Activated CD8-positive, alpha-beta memory T cell treated with anti-CD3 and anti-CD28 coated beads for 24 hours (primary cell): ENCODE measurements around the gene MAN1C1.

Experiments
- DNase-seq: peaks from one replicate; pipeline ENCODE4 v3.0.0-alpha.2; 2020

Gene MAN1C1

DNA sequence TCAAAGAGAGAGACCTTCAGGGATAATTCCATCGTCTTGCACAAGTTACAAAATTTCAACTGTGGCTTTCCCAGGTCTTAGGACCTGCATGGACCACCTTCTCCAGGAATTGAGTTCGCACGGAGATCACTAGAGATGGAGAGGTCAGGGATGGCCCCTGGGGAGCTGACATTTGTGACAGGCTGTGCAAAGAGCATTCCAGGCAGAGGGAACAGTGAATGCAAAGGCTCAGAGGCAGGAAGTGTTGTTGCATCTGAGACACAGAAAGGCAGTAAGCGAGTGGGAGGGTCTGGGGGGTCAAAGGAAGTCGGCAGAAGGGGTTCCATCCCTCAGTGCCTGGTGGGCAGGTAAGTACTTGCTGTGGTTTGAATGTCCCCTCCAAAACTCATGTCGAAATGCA lies 173.9 kb downstream of the MAN1C1 start:
- DNase-seq: no peak

DNA sequence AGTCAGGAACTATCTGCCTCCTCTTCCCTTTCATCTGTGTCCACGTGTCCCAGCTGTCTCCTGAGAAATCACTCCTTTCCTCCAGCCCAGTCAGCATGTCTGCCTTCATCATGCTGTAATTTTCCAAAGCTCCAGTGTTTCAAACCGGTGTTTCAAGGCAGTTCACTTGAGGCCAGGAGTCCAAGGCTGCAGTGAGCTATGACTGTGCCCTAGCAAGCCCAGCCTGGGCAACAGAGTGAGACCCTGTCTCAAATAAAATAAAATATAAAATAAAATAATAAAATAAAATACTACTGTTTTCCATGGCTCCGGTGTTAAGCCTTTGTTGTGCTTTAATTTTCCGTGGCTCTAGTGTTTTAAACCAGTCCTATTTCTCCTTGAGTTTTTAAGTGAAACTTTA lies 175.5 kb downstream of the MAN1C1 start:
- no peak for DNase-seq

DNA sequence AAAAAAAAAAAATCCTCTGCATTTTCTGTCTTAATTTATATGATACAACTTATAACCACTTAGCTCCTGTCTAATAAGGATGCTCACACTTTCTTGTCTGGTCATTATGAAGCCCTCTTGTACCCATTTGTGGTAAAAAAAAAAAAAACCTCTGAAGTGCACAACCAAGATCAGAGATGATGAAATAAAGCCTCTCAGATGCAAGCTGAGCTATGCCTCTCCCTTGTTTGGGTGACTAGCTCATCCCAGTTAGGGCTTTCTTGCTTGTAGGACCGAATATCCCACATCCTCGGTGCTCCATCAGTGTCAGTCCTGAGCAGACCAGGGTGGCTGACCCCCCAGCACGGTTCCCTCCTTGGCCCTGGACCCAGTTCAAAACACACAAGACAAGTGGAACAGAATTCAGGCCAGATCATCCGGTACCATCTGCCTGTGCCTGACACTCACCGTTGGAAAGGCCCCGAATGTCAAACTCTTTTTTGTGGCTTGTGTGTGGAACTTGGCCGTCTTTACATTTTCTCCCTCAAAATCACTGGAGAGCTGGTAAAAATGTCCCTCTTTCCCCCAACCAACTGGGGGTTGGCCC lies 177.1 kb downstream of the MAN1C1 start:
- no peak for DNase-seq

DNA sequence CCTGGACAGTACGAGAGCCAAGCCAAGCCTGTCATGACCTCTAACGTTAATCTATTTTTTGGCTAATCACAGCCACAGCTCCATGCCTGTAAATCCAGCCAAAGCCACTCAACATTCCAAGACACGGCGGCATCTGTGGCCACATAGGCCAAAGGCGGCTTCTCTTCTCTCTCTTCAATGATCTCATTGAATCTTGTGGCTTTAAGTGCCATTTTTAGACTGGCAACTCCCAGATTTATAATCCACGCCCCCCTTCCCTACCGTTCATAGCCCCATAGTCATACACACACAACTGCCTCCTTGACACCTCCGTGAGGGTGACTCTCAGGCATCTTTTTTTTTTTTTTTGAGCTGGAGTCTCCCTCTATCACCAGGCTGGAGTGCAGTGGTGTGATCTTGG lies 177.7 kb downstream of the MAN1C1 start:
- DNase-seq: no peak

GRCh38 chr1:25795211-25795610 lies 178.6 kb downstream of the MAN1C1 start:
- no peak for DNase-seq

DNA sequence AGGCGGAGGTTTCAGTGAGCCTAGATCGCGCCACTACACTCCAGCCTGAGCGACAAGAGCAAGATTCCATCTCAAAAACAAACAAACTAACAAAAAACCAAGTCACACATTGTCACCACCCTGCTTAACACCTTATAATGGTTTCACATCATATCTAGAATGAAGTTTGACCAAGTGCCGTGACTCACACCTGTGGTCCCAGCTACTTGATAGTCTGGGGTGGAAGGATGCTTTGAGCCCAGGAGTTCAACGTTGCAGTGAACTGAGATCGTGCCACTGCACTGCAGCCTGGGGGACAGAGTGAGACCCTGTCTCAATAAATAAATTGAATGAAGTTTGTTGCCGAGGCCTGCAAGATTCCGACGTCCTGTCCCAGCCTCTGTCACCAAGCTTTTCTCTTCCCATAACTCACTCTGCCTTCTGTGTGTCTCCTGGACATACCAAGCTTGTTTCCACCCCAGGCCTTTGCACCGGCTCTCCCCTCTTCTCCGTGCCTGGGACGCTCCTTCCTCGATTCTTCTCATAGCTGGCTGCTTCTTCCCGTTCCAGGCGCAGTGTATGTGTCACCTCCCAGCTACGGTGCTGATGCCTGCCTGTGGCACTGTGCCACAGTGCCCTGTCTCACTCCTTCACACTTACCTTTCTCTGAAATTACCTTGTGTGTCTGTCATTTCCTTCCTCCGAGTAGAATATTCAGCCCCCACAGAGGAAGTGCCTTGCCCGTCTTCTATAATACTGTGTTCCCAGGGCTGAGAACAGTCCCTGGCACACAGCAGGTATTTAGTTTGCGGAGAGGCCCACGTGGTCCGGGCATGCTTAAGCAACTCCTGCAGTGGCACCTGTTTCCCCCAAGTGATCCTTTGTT lies 179.6 kb downstream of the MAN1C1 start:
- DNase-seq: no peak

- peak; percentile 94 for DNase-seq
Observed at GRCh38 chr1:25796811-25797458, 180.3 kb downstream of the MAN1C1 start.

DNA sequence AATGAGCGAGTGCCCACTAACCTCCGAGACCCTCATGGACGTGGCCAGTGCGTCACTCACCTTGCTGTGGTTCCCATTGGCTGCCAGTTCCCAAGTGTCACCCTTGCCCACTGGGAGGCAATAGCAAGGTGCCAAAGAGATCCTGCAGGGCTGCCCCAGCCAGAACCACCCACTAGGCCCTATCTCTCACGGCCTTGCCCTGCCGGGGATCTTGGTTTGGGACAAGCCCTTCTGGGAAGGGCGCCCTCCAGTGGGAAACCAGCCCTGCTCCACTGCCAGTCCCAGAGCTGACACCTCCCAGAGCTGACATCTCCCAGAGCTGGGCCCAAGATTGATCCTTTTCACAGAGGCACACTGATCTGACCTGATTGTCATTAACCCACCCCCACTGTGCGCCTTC lies 181.3 kb downstream of the MAN1C1 start:
- DNase-seq: no peak

DNA sequence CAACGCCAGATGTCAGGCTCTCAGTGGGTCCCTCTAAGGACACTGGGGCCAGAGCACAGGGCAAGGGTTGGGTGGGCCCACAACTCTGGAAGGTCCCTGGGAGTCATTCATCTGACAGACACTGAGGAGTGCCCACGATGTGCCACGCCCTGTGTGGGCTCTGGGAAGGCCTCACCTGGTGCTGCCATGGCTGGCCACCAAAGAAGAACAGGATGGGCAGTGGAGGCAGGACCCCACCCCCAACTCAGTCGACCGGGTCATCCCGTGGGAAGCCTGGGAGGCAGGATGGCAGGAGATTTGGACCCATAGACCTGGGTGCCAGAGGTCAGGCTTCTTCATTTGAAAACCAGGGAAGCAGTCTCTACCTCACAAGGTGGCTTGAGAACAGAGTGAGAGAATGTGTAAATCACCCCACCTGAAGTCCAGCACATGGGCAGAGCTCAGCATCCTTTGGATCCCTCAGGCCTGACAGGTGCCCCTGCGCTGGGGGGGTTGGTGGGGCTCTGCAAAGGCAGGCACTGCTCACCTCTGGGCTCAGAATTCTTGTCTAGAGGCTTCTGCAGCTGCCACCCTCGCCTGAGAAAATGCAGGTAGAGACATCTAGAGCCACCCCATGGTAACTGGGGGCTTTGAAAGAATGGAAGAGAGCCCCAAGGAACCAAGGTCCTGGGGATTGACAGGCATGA lies 182.2 kb downstream of the MAN1C1 start:
- DNase-seq: no peak

- DNase-seq: no peak
Observed at GRCh38 chr1:25799352-25799934, 182.9 kb downstream of the MAN1C1 start.

GRCh38 chr1:25799935-25800702 lies 183.5 kb downstream of the MAN1C1 start, which contains the start of gene SELENON:
Gene SELENON (plus strand): TSS chr1:25800193. CDS start chr1:25800231, 38 bp downstream.
- DNase-seq: peak; percentile 78

DNA sequence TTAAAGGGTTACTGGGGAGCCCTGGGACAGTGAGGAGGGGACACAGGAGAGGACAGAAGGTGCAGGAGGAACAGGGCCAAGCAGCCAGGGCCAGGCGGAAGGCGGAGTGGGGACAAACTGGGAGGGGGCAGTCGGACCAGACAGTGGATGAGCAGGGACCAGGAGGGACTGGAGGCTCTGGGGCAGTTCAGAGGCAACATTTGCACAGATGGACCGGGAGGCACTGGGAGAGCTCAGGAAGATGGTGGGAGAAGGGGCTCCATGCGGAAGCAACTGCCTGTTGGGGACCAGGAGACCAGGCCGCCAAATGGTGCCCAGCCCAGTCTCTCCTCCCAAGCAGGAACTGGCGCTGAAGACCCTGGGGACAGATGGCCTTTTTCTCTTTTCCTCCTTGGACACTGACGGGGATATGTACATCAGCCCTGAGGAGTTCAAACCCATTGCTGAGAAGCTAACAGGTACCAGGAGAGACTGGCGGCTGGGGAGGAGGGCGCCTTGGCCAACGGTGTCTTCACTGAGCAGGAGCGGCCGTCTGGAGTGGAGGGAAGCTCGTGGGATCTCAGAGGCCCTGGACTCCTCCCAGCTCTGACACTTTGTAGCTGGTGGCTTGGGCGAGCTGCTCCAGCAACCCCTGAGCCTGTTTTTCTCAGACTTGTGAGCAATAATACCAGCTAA lies 184.2 kb downstream of the MAN1C1 start:
- no peak for DNase-seq

- no peak for DNase-seq
Observed at GRCh38 chr1:25802915-25803314, 186.3 kb downstream of the MAN1C1 start.

DNA sequence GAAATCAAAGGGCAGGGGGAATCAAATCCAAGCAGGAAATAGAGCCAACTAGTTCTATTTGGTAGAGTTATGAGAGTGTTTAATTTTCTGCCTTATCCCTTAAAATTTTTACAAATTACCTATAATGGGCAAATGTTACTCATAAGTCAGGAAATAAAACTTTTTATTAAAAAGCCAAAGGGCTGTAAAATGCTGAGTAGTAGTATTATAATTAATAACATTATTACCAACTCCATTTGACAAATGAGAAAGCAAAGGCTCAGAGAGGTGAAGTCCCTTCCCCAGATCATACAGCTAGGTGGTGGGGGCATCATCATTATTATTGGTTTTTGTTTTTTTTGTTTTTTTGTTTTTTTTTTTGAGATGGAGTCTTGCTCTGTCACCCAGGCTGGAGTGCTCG lies 186.8 kb downstream of the MAN1C1 start:
- DNase-seq: no peak

- no peak for DNase-seq
Observed at GRCh38 chr1:25804244-25804963, 187.8 kb downstream of the MAN1C1 start.

GRCh38 chr1:25804964-25805862 lies 188.6 kb downstream of the MAN1C1 start:
- DNase-seq: no peak

DNA sequence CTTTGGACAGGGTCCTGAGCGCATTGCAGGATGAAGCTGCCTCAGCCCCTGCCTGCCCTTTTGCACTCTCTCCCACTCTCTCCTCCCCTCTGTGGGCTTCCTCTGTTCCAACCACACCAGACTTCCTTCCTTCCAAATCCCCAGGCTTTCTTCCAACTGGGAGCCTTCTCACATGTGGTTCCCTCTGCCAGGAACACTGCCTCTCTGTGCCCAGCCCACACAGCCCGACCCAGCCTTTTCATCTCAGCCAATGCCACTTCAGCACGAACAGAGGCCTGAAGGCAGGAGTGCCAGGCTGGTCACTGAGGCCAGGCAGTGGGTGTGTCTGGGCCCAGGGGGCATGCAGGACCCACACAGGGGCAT lies 189.3 kb downstream of the MAN1C1 start:
- DNase-seq: no peak

DNA sequence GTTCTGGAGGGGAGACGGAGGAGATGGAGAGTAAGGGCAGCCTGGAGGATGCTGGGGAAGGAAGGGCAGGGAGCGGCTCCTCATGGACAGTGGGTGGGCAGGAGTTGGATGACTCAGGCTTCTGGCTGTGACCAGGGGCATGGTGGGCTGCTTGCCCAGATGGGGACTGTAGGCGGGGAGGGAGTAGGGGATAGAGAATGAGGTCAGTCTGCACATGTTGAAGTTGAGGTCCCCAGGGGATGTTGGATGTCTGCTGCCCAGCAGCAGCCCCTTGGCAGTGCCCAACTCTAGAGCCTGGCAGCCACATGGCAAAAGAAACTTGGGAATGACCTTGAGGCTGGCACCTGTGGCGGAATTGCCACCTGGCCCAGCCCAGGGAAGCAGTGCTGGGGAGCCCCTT lies 189.8 kb downstream of the MAN1C1 start:
- DNase-seq: no peak

GRCh38 chr1:25807480-25808390 lies 191.1 kb downstream of the MAN1C1 start:
- DNase-seq: no peak
